WI38 (cell line): ENCODE data around the gene ABCA8.
"Not testable (repeated sequence)": the region's sequence is repeated elsewhere in the genome, so short reads cannot be mapped to it uniquely, and the experiment has no call there.

ENCODE experiments used
- H3K4me3 ChIP-seq: 2 replicates; pipeline ENCODE4 v1.5.1; 2011; ENCODE audit warnings: low read depth, mild to moderate bottlenecking, control low read depth, low read length
- TF ChIP-seq, protein P1 (sequence below): IDR thresholded peaks from 2 replicates; pipeline ENCODE4 v1.5.1; 2012; ENCODE audit warnings: low read depth, mild to moderate bottlenecking, control low read depth, low read length

The ABCA8 gene, protein sequence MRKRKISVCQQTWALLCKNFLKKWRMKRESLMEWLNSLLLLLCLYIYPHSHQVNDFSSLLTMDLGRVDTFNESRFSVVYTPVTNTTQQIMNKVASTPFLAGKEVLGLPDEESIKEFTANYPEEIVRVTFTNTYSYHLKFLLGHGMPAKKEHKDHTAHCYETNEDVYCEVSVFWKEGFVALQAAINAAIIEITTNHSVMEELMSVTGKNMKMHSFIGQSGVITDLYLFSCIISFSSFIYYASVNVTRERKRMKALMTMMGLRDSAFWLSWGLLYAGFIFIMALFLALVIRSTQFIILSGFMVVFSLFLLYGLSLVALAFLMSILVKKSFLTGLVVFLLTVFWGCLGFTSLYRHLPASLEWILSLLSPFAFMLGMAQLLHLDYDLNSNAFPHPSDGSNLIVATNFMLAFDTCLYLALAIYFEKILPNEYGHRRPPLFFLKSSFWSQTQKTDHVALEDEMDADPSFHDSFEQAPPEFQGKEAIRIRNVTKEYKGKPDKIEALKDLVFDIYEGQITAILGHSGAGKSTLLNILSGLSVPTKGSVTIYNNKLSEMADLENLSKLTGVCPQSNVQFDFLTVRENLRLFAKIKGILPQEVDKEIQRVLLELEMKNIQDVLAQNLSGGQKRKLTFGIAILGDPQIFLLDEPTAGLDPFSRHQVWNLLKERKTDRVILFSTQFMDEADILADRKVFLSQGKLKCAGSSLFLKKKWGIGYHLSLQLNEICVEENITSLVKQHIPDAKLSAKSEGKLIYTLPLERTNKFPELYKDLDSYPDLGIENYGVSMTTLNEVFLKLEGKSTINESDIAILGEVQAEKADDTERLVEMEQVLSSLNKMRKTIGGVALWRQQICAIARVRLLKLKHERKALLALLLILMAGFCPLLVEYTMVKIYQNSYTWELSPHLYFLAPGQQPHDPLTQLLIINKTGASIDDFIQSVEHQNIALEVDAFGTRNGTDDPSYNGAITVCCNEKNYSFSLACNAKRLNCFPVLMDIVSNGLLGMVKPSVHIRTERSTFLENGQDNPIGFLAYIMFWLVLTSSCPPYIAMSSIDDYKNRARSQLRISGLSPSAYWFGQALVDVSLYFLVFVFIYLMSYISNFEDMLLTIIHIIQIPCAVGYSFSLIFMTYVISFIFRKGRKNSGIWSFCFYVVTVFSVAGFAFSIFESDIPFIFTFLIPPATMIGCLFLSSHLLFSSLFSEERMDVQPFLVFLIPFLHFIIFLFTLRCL (N-terminal part only)

DNA sequence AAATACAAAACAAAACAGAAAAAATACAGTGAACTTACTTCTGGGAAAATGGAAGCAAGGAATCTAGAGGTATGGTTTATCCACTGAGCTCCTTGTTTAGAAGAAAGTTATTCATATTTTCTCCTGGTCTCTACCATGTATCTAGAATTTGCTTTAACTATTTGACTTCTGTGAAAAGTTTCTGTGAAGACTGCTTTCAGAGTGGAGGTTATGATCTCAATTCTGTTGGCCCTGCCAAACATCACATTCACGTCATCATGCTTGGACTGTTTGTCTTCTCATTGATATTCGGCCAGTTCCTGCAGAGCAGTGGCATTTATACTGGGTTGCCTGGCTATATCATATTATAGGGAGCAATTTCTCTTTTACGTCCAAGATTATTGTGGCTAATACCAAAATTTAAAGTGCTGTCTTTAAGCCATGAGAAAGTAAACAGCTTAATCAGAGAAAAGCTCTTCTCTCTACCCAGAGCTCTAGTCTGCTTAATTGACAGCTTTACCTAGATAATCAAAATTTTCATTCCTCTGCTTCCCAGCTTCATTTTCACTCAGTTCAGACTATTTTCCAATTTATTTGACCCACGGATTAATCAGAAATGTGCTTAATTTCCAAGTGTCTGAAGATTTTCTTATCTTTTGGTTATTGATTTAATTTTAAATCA is at the start of gene ABCA8:
TSS of gene ABCA8 (minus strand) at position 212 of the 661 bp plus-strand sequence. CDS start 13,358 bp downstream, outside the sequence.
- no peak within 1 kb of the TSS for H3K4me3 ChIP-seq
- TF ChIP-seq, protein P1, sequence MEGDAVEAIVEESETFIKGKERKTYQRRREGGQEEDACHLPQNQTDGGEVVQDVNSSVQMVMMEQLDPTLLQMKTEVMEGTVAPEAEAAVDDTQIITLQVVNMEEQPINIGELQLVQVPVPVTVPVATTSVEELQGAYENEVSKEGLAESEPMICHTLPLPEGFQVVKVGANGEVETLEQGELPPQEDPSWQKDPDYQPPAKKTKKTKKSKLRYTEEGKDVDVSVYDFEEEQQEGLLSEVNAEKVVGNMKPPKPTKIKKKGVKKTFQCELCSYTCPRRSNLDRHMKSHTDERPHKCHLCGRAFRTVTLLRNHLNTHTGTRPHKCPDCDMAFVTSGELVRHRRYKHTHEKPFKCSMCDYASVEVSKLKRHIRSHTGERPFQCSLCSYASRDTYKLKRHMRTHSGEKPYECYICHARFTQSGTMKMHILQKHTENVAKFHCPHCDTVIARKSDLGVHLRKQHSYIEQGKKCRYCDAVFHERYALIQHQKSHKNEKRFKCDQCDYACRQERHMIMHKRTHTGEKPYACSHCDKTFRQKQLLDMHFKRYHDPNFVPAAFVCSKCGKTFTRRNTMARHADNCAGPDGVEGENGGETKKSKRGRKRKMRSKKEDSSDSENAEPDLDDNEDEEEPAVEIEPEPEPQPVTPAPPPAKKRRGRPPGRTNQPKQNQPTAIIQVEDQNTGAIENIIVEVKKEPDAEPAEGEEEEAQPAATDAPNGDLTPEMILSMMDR, result no peak

DNA sequence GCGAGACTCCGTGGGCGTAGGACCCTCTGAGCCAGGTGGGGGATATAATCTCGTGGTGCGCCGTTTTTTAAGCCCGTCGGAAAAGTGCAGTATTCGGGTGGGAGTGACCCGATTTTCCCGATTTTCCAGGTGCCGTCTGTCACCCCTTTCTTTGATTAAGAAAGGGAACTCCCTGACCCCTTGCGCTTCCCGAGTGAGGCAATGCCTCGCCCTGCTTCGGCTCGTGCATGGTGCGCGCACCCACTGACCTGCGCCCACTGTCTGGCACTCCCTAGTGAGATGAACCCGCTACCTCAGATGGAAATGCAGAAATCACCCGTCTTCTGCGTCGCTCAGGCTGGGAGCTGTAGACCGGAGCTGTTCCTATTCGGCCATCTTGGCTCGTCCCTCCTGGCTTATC is 49.6 kb upstream of the ABCA8 start:
- not testable (repeated sequence) for H3K4me3 ChIP-seq

DNA sequence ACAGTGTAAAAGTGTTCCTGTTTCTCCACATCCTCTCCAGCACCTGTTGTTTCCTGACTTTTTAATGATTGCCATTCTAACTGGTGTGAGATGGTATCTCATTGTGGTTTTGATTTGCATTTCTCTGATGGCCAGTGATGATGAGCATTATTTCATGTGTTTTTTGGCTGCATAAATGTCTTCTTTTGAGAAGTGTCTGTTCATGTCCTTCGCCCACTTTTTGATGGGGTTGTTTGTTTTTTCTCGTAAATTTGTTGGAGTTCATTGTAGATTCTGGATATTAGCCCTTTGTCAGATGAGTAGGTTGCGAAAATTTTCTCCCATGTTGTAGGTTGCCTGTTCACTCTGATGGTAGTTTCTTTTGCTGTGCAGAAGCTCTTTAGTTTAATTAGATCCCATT is 44.6 kb upstream of the ABCA8 start:
- H3K4me3 ChIP-seq, result not testable (repeated sequence)

DNA sequence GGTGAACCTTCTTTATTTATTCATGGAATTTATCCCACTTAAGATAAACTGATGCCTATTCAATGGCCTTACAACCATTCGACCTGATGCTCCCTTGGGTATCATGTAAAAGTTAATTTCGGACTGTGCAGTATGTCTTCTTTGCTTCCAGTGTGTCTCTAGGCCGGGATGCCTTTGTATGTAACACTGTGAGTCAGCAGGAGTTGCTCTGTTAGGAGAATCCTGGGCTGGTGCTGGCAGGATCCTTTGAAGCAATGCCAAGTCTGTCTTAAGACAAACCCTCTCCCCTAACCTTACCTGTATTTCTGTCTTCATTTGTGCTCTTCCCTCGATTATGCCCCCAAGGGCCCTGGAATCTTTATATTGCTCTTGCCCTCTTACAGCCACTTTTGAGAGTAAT is 37.9 kb upstream of the ABCA8 start:
- no peak overlapping the region for H3K4me3 ChIP-seq
- TF ChIP-seq, protein P1, result no peak

DNA sequence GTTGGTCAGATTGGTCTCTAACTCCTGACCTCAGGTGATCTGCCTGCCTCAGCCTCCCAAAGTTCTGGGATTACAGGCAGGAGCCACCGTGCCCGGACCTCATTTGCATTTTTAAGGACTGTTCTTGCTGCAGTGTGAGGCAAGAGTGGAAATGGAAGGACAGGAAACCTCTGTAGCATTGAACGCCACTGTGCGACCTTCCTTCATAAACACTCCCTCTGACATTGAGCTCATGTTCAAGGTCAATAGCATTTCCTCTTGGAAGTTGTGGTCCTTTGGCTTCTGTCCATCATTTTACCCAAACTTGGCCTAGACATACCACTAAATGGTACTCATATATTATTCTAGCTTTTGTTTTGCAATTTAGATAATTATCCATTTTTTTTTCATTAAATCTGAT is 32.8 kb upstream of the ABCA8 start:
- TF ChIP-seq, protein P1, result no peak
- no peak overlapping the region for H3K4me3 ChIP-seq

DNA sequence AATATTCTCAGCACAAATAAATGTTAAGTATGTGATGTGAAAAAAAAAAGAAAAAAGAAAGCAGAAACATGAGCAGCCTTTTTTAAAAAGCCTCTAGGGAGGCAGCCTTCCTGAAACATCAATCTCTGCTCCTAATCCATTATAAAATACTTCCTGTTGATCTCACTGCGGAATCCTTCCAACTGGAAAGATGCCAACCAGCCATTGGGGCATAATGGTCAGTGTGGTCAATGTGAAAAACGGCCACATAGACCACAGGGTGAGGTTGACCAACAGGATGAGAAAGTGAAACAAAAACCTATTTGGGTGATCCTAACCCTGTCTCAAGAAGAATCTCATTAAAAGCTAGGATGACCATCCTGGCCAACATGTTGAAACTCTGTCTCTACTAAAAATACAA is 26.1 kb upstream of the ABCA8 start:
- TF ChIP-seq, protein P1, result no peak

DNA sequence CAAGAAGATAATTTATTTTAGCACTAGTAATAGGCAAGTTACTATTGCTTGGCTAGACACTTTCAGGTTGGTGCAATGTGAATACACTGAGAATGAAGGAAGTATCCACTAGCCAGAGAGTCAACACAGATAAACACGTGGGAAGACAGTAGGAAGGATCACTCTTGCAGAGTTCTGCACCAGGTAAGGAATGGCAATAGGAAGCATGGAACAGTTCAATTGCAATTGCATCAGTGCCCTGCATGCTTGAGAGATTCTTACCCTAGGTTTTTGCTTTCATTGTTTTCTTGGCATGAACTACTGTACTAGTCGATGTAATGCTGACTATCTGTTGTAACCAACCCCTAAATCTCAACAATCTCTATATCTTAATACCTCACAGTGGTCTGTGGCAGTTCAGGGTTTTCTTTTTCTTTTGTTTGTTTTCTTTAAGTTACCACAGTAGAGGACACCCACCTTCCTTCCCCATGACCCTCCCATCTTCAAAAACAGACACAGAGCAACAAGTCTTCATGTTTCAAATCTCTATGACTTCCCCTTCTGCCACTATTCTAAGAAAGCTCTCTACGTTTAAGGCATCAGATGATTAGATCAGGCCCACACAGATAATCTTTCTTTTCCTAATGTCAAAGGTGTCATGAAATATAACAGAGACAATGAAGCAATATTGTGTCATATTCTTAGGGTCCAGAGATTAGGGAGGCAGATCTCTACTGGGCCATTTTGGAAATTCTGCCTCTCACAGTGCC is 18.1 kb upstream of the ABCA8 start:
- TF ChIP-seq, protein P1, result no peak
- H3K4me3 ChIP-seq, result no peak overlapping the region

More for the DNA sequence above, 26.1 kb upstream of the ABCA8 start:
- peak overlapping the region; percentile 16; the same call in 1 of the 2 replicates for H3K4me3 ChIP-seq
